CD4-positive, alpha-beta T cell (primary cell): ENCODE data around the gene DHCR24. TPM values are rescaled to one million over a fixed set of nuclear protein-coding genes. Genes with fewer than 3 reads are reported as not detected.

Source experiments
- ATAC-seq: fragments of 200-7000 bp; cut with Tn5 transposase; one replicate; pipeline ENCODE4 v1.10.0; 2022; ENCODE audit warnings: mild to moderate bottlenecking; ENCODE audit not compliant: poor library complexity
- CTCF ChIA-PET: fragments of 350-600 bp; sonication (Branson Sonifier 250); formaldehyde crosslinking; loops from one replicate; lab custom pipeline; 2021; ENCODE audit warnings: antibody characterized with exemption, inconsistent platforms; lab: Charles Lee
- POLR2A ChIA-PET: fragments of 350-600 bp; sonication (Branson Sonifier 250); formaldehyde crosslinking; loops from one replicate; lab custom pipeline; 2021; ENCODE audit warnings: antibody characterized with exemption, inconsistent platforms; lab: Charles Lee
- DNase-seq, 14 experiments: peaks; one replicate each; pipeline ENCODE4 v3.0.0-alpha.2; 2013 to 2020; ENCODE audit warnings: mixed read lengths in 2 of 14
- H3K27ac ChIP-seq, 2 donors: one replicate each; pipeline versions ENCODE4 v1.5.1 to v1.7.0; 2013; ENCODE audit warnings: low read length in 2 of 2, low read depth in 1 of 2, mild to moderate bottlenecking in 1 of 2
- H3K27me3 ChIP-seq, 2 experiments: 1 replicate in 1 of 2; 2 replicates in 1 of 2; pipeline versions ENCODE4 v1.6.1 to v1.7.0; 2013; ENCODE audit warnings: low read length in 2 of 2, control low read depth in 1 of 2, mild to moderate bottlenecking in 1 of 2, moderate library complexity in 1 of 2; ENCODE audit not compliant: insufficient read depth in 2 of 2, control insufficient read depth in 1 of 2
- H3K36me3 ChIP-seq: one replicate; pipeline ENCODE4 v1.6.1; 2013; ENCODE audit warnings: low read length, control low read depth; ENCODE audit not compliant: insufficient read depth
- H3K4me1 ChIP-seq: one replicate; pipeline ENCODE4 v1.6.1; 2013; ENCODE audit warnings: low read length, control low read depth; ENCODE audit not compliant: insufficient read depth
- H3K4me3 ChIP-seq: one replicate; pipeline ENCODE4 v1.5.1; 2013; ENCODE audit warnings: mild to moderate bottlenecking, low read length, moderate library complexity
- H3K9me3 ChIP-seq, 2 experiments: 1 replicate in 1 of 2; 2 replicates in 1 of 2; pipeline versions ENCODE4 v1.6.1 to v1.7.0; 2013; ENCODE audit warnings: low read length in 2 of 2, mild to moderate bottlenecking in 2 of 2, control low read depth in 1 of 2, moderate library complexity in 1 of 2; ENCODE audit not compliant: control insufficient read depth in 1 of 2, insufficient read depth in 1 of 2
- H3K27ac Mint-ChIP-seq: one replicate; pipeline ENCODE4 v1.8.0; 2020; ENCODE audit warnings: mixed read lengths
- H3K27me3 Mint-ChIP-seq: one replicate; pipeline ENCODE4 v1.8.0; 2021; ENCODE audit warnings: mixed read lengths
- H3K36me3 Mint-ChIP-seq: one replicate; pipeline ENCODE4 v1.8.0; 2021; ENCODE audit warnings: low read depth, mixed read lengths
- H3K4me1 Mint-ChIP-seq: one replicate; pipeline ENCODE4 v1.8.0; 2021; ENCODE audit warnings: low read depth, mixed read lengths
- H3K4me3 Mint-ChIP-seq: one replicate; pipeline ENCODE4 v1.8.0; 2020; ENCODE audit warnings: mild to moderate bottlenecking, mixed read lengths
- H3K9me3 Mint-ChIP-seq: one replicate; pipeline ENCODE4 v1.8.0; 2020; ENCODE audit warnings: mixed read lengths
- intact Hi-C, 2 experiments: fragments of 100-400 bp; cut with DNase I in 1 of 2; cut with micrococcal nuclease in 1 of 2; formaldehyde crosslinking; loops; one replicate each; pipeline versions ENCODE4 v1.15.1 to v1.9.0; 2023 to 2025; cut with DNase I, micrococcal nuclease
- total RNA-seq, 174 experiments: library from RNA in 2 of 174; stranded (reverse) in 2 of 174; gene quantifications; one replicate each; pipeline ENCODE4 v1.2.3 and lab custom pipeline; 2021 to 2026
- TF ChIP-seq, protein P1 (sequence below): fragments of 200-600 bp; IDR thresholded peaks from one replicate; pipeline ENCODE4 v1.8.0; 2022; ENCODE audit warnings: antibody characterized with exemption, mild to moderate bottlenecking

Gene DHCR24
- total RNA-seq, 2 experiments from 2014 or later: 0.34 to 0.55 TPM

DNA sequence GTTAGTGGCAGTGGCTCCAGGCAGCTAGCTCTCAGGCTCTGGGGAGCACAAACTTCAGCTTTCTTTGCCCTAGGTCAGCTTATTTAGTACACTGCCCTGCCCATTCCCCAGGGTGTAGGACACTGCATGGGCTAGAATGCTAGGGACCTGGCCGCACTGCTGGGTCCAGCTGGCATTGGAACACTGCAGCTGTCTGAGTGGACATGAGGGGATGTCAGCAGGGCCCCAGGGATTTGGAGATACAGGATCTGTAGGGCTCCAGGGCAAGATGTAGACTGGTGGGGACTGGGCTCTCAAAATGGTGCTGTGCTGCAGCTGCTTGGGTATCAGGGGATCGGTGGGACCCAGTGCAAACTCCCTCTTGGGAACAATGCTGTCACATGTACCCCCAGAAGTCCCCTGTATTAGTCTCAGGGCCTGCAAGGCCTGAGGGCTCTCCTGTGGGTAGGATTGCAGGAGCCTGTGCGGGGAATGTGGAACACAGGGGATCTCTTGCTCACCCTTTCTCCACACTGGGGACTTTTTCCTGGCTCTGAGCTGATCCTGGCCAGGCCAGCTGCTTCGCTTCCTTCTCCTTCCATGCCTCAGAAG lies 60.7 kb downstream of the DHCR24 start:
- CTCF ChIA-PET: no interaction called here
- no peaks in the 10 kb centered on the region for H3K27me3 Mint-ChIP-seq
- TF ChIP-seq, protein P1, sequence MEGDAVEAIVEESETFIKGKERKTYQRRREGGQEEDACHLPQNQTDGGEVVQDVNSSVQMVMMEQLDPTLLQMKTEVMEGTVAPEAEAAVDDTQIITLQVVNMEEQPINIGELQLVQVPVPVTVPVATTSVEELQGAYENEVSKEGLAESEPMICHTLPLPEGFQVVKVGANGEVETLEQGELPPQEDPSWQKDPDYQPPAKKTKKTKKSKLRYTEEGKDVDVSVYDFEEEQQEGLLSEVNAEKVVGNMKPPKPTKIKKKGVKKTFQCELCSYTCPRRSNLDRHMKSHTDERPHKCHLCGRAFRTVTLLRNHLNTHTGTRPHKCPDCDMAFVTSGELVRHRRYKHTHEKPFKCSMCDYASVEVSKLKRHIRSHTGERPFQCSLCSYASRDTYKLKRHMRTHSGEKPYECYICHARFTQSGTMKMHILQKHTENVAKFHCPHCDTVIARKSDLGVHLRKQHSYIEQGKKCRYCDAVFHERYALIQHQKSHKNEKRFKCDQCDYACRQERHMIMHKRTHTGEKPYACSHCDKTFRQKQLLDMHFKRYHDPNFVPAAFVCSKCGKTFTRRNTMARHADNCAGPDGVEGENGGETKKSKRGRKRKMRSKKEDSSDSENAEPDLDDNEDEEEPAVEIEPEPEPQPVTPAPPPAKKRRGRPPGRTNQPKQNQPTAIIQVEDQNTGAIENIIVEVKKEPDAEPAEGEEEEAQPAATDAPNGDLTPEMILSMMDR: no peak
- ATAC-seq (no peak), DNase-seq (no peak)
- H3K27ac Mint-ChIP-seq: no peak overlapping the region
- Histone ChIP-seq H3K4me3 (no peak overlapping the region), H3K27me3 (no peaks in the 10 kb centered on the region), H3K9me3 (peaks cover 30 to 35% of the 10 kb centered on the region in 2 experiments), H3K36me3 (no peaks in the 10 kb centered on the region), H3K27ac (no peak overlapping the region), H3K4me1 (no peaks in the 10 kb centered on the region)
- peaks cover 26% of the 10 kb centered on the region for H3K36me3 Mint-ChIP-seq
- intact Hi-C loops: no loop called here
- no peaks in the 10 kb centered on the region for H3K4me1 Mint-ChIP-seq
- H3K9me3 Mint-ChIP-seq: peaks cover 20% of the 10 kb centered on the region
- POLR2A ChIA-PET: no interaction called here
- no peak overlapping the region for H3K4me3 Mint-ChIP-seq

GRCh38 chr1:54825696-54826095 lies 61.3 kb downstream of the DHCR24 start:
- Mint-ChIP-seq H3K27me3 (no peaks in the 10 kb centered on the region), H3K4me1 (no peaks in the 10 kb centered on the region), H3K9me3 (peaks cover 15% of the 10 kb centered on the region), H3K36me3 (peaks cover 22% of the 10 kb centered on the region), H3K4me3 (no peak overlapping the region), H3K27ac (no peak overlapping the region)
- no peaks in the 10 kb centered on the region for H3K36me3 ChIP-seq
- TF ChIP-seq, protein P1: no peak
- H3K27me3 ChIP-seq: no peaks in the 10 kb centered on the region
- ChIA-PET POLR2A (no interaction called here), CTCF (no interaction called here)
- H3K27ac ChIP-seq: no peak overlapping the region
- no peak overlapping the region for H3K4me3 ChIP-seq
- H3K9me3 ChIP-seq: peaks cover 28 to 35% of the 10 kb centered on the region in 2 experiments
- H3K4me1 ChIP-seq: no peaks in the 10 kb centered on the region
- ATAC-seq (no peak), DNase-seq (no peak)
- intact Hi-C loops: no loop called here

DNA sequence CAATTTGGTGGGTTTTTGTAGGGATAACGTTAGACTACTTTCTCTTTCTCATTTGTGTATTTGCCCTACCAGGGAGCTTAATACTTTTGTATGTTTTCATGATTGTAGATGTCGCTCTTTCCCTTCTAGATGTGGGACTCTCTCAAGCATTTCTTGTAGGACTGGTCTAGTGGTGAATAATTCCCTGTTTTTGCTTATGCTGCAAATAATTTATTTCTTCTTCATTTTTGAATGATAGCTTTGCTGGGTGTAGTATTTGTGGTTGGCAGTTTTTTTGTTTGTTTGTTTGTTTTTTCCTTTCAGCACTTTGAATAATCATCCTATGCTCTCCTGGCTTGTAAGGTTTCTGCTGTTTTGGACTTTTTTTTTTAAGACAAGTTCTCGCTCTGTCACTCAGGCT lies 63.3 kb downstream of the DHCR24 start:
- peaks cover 28 to 35% of the 10 kb centered on the region in 2 experiments for H3K9me3 ChIP-seq
- Mint-ChIP-seq H3K4me3 (no peak overlapping the region), H3K27ac (no peak overlapping the region), H3K36me3 (peaks cover 18% of the 10 kb centered on the region), H3K4me1 (no peaks in the 10 kb centered on the region), H3K27me3 (no peaks in the 10 kb centered on the region), H3K9me3 (peaks cover 10% of the 10 kb centered on the region)
- ATAC-seq: no peak
- H3K27ac ChIP-seq: no peak overlapping the region
- POLR2A ChIA-PET: no interaction called here
- H3K27me3 ChIP-seq: no peaks in the 10 kb centered on the region
- no peaks in the 10 kb centered on the region for H3K4me1 ChIP-seq
- H3K4me3 ChIP-seq: no peak overlapping the region
- no peak for DNase-seq
- H3K36me3 ChIP-seq: no peaks in the 10 kb centered on the region
- CTCF ChIA-PET: no interaction called here
- TF ChIP-seq, protein P1: no peak
- intact Hi-C loops: no loop called here
